GM19438 (cell line): ENCODE data around the gene TF.

Source experiments
- ATAC-seq: cut with Tn5 transposase; IDR thresholded peaks from one replicate; pipeline ENCODE4 v1.9.1; 2021; ENCODE audit warnings: low read depth; ENCODE audit not compliant: unreplicated experiment

Gene TF

DNA sequence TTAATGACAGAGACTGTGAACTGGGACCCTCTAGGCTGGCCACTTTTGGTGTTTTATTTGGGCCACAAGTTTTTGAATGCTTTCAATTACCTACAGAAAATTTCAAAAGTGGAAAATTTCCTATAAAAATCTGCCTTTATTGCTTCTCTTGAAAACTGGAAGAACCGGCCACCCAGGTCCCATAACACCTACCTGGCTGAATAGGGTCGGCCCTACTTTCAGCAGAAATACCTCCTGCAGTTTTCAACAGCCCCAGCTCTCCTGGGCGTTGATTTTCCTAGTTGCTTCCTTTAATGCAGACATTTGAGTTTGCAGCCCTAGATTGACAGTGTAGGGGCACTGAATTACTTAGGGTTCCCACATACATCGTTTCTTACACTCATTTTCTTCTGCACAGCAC, 58.7 kb downstream of the TF start:
- no peak for ATAC-seq

DNA sequence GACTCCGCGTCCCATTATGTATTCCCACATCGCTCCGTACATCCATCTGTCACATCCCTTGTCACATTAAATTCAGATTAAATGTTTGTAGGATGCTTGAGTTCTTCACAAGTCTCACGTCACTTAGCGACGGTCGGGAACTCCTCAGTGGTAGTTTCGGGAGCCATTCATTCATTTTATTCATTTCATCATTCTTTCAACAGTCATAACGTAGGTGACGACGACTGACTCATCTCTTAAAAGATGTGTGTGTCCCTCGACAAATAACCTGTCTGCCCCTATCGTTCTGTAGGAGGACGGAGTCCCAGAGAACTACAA, 59.1 kb downstream of the TF start:
- no peak for ATAC-seq

DNA sequence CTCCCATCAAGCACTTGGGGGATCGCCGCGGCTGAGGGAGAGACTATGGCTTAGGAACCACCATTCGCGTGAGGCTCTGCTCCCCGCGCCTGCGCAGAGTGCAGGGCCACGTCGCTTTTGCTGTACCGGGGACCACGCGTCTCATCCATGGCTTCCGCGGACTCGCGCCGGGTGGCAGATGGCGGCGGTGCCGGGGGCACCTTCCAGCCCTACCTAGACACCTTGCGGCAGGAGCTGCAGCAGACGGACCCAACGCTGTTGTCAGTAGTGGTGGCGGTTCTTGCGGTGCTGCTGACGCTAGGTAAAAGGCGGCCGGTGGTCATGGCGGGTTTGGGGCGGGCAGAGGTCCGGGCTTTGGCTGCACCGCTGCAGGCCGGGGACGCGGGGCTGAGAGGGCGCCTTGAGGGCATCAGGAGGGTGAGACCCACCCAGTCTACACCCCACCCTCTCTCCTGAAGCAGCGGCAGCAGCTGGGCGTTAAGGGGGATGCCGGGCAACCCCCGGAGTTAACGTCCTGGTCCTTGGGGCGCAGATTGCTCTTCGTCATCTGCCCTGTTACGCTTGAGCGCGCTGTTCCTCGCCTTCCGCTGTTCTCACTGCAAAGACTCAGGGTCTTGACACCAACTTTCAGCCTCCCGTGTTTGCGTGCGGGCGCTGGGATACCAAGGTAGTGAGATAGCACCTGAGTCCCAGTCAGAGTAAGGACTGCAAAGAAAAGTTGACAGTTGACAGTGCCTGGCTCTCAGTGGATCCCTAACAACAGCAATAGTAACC, 59.7 kb downstream of the TF start, which contains the start of gene SRPRB:
Gene SRPRB (plus strand): TSS at position 114 of the 774 bp plus-strand sequence. CDS start 34 bp downstream, at position 148.
- ATAC-seq = peak; percentile 93

- ATAC-seq = no peak
Measured at GRCh38 chr3:133812872-133813271, 66.7 kb downstream of the TF start.

DNA sequence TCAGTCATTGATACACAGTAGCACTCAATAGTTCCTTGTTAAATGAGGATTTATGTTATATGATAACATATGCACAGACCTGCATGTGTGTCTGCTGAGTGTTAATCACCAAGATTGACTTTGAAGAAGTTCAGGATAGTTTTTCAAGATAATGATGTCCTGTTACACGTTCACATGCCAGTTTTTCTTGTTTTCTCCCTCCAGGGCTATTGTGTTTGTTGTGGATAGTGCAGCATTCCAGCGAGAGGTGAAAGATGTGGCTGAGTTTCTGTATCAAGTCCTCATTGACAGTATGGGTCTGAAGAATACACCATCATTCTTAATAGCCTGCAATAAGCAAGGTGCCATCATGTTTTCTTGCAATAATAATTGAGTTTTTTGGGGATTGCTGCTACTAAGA, 69.2 kb downstream of the TF start:
- no peak for ATAC-seq

DNA sequence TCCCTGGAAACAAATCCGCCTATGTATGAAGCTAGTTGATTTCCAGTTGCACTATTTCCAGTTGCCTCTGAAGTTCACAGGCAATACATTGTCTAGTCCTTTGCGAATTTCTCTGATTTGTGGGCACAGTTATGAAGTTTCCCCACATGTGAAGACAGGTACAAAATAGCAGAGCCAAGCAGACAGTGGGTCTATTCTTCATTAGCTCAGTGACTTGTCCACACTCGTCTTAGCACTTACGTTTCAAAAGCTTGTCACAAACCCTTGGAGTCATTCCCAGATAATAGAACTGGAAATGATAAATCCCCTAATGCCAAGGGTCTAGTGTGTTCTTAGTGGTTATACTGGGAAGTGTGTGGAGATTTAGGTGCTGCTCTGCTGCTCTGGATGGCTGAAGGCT, 73.9 kb downstream of the TF start:
- ATAC-seq = no peak

DNA sequence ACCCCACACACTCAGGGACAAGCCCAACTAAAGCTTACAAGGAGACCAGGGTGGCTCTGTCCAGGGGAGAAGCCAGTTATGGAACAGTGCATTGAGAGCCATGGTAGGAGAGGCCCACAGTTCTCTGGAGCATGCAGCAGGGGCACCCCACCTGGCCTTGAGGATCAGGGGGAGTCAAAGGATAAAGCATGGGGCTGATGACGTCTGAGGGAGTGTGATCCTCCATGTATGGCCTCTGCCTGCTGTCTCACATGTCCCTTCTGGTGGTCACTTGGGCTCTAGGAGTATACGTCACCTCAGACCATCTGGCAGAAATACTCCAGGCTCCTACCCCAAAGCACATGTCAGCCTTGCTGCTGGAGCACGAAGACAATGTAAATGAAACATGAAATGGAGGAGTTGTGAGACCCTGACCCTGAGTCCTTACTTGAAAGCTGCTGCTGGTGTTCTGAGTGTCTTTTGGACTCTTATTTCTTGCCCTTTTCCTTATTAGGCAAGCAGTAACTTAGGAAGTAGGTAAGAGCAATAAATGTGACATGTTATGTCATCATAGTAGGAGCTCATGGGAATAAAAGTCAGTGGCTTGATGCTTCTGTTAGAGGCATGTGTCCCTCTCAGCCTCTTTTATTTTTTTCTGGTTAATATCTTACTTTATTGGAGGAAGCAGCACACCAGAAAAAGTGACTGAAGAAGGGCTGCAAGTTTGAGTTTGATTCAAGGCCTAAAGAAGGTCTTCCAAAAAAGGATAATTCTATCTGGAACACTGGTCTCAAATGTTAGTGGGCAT, 74.9 kb downstream of the TF start:
- ATAC-seq = no peak

DNA sequence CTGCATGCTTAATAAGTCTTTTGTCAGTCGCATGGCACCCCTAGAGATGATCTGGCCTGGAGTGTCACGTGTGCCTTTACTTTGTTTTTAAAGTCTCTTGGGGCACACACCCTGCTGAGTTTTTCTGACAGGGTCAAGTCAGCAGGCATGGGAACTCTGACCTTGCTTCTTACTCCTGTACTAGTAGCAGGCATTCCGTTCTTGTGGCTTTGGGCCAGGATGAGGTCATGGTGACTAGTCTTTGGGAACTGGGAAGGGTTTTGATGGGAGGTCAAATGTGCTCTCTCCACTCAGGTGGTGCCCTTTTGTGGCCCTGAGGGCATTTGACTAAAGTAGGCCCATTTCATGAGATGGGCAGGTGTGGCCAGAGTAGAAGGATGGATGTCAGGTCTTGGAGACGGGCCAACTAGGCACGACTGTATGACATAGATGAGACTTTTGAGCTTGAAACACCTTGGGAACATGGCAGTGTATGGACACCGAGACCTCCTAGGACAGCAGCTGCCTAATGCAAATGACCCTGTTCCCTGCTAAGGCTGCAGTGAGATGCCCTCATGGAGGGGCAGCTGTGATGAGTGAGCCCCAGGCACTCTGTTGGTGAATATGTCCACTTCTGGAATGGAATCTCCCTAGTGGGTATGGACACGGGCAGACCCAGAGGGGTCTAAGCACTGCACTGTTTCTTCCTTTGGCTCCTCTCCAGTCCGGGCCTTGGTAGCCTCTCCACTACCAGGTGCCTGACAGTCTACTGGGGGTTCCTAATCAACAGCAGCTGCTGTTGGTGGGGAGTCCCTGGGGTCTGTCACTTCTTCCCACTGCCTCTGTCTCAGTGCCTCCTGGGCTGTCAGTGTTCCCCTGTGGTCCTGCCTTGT, 75.8 kb downstream of the TF start:
- ATAC-seq = no peak

DNA sequence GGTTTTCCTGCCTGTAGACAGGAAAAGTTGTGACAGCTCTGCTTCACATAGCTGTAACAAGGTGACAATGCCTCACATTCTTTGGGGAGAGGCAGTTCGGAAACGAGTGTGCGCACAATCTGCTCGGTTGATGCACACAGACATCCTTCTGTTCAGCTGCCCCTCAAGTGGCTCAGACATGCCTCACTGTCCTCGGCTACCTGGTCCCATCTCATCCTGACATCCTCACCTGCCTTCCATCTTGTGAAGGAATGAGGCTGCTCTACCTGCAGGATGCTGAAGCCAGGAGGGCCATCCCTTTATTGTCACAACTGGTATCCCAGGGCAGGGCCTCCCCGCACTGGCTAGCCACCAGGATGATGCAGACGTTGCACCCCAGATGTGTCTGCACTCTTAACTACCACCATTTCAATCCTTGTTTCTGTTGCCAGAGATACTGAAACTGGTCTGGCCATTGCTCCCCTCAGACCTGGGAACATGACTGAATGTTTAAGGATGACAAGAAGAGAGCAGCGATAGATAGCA, 78.8 kb downstream of the TF start:
- ATAC-seq = no peak

DNA sequence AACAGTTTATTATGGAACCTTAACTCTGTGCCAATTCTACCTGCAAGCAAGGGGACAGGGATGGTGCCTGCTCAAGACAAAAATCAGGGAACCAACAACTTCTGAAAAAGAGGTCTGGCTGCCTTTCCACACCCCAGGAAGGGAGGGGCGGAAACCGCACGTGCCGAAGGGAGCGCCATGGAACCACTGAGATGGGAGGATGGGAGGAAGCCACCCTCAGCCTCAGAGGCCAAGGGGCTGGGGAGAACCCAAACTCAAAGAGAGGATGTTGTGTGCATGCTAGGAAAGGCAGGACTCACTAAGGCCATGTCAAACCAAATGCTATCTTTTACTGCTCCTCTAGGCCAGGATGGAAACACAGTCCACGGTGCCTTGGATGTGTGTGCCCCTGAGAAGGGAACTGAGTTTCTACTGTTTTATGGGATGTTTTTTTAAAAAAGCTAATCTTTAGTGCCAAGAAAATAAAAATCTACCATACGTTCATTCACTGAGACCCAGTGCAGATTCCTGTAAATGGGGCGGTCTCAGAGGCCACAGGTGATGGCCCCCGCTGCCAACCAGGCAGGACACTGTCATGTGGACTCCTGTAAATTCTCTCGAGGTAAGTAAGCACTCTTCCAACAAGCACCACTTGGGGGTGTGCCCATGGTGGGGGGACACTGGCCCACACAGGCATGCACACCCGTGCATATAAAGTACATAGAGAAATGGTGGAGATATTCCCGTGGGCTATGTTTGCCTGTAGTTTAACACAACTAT, 80.0 kb downstream of the TF start:
- no peak for ATAC-seq

GRCh38 chr3:133827136-133827535, 80.9 kb downstream of the TF start:
- no peak for ATAC-seq

DNA sequence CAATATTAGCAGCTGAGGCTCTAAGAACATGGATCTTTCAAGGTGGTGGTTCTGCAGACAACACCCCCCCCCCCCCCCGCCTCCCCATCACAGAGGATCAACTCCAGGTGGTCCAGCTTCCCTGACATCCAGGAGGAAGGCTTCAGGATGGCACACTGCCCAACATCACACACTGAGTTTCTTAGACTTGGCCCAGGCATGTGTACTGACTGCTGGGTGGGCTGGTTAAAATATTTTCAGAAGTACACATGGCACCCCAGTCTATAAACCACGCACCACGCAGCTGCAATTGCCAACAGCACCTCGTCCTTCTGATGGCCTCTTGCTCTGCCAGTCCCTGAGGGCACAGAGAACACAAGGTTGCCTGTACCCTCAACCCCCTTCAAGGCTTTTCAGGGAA, 81.5 kb downstream of the TF start:
- ATAC-seq = no peak

DNA sequence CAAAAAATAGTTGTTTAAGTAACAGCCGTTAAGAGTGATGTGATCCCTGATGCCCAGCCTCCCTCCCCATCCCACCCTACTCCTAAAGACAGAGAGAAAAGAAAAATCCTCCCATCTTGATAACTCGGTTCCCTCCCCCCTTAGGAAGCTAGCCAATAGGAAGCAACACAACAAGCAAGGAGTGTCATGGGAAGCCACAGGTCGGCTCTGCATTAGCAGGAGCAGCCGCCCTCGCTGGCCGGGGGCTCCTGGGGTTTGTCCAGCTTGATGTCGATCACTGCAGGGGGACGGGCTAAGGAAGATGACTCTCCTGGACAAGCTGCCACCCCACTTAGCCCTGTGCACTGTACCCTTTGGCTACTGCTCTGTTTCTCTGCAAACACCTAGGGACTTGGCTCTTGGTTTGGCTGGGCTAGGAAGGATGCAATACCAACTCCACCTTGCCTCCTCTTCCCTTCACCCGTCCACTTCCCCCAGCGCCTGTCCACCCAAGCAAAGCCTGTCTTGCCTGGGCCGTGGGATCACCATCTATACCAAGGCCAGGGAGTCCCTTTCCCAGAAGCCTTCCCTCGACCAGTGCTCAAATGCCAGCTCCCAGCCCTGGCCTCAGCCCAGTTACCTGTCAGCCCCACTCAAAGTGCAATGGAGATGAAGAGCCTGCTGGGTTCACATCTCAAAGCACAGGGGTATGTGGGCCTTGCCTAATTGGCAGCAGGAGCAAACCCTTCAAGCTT, 82.5 kb downstream of the TF start:
- no peak for ATAC-seq

GRCh38 chr3:133829310-133829707, 83.1 kb downstream of the TF start:
- no peak for ATAC-seq

- ATAC-seq = no peak
Measured at GRCh38 chr3:133830071-133830470, 83.9 kb downstream of the TF start.

- ATAC-seq = no peak
Measured at GRCh38 chr3:133831966-133832801, 86.0 kb downstream of the TF start.

- ATAC-seq = no peak
Measured at GRCh38 chr3:133832802-133833144, 86.6 kb downstream of the TF start.

- no peak for ATAC-seq
Measured at GRCh38 chr3:133833267-133833666, 87.1 kb downstream of the TF start.
